COLO668 (cell line): ENCODE measurements around the gene PPP4R2.

Source experiments
- DNase-seq: peaks from one replicate; lab custom pipeline; 2025; ENCODE audit not compliant: unreplicated experiment; lab: John Stamatoyannopoulos, UW

PPP4R2 gene

DNA sequence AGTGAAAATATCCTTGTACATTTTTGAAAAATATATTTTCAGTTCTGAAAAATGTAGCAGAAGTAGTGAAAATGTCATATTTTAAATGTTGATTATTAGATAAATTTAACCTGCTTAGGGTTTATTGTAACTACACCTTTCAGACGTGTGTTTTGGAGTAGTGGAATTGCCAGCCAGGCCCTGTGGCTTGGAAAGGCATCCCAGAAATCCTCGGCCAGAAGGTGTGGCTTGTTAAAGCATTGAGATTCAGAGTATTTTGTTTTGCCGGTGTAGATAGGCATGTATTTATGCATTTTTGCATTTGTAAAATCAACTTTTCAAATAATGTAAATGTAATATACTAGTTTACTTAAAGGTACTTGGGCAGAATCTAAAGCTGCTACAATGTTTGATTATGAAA, 71.8 kb downstream of the PPP4R2 start:
- no peak for DNase-seq

DNA sequence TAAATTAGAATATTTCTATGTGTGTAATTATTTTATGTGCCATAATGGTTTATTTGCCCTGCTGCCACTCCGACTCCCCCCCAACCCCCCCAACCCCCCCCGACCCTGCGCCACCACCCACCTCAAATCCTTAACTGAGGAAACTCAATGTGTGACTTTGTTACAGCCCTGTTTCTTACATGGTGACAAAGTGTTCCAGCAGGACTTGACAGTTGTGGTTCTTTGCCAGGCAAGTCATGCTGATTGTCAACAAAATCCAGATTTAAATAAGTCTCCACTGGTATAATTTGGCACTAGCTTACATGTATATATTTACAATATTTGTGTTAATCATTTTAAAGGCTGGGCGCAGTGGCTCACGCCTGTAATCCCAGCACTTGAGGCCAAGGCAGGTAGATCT, 72.6 kb downstream of the PPP4R2 start:
- DNase-seq: no peak

DNA sequence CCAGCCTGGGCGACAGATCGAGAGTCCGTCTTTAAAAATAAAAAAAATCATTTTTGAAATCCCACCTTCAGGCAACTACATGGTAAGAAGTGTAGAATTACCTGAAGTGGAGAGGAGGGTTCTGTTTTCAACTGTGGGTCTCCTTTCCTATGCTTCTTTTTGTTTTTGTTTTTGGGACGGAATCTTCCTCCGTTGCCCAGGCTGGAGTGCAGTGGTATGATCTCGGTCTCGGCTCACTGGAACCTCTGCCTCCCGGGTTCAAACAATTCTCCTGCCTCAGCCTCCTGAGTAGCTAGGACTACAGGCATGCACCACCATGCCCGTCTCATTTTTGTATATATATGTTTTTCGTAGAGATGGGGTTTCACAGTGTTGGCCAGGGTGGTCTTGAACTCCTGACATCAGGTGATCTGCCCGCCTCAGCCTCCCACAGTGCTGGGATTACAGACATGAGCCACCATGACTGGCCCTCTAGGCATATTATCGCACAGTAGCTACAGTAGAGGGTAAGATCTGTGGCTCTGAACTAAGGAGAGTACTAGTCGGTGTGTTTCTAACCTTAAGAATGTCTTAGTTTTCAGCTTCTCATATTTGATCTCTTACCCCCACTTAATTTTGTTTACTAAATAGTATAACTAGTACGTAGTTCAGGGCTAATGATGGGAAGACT, 73.3 kb downstream of the PPP4R2 start:
- no peak for DNase-seq

- DNase-seq: no peak
These were observed 74.3 kb downstream of the PPP4R2 start for GRCh38 chr3:73070675-73071575.

DNA sequence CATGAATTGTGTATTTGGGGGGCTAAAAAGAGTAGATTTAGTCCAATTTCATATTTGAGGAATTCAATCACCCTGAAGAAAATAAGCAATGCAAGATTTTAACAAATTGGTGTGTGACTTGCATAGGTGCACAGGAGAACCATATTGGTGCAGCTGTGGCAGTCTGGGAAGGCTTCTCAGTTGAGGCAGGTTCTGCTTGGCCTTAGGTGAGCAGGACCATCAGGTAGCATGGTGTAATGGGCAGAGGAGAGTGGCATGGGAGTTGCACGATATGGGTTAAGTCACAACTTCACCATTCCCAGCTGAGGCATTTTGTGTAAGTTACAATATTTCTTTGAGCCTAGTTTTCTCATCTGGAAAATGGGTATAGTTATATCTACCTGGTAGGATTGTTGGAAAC, 75.3 kb downstream of the PPP4R2 start:
- no peak for DNase-seq

- DNase-seq: no peak
These were observed 76.0 kb downstream of the PPP4R2 start for GRCh38 chr3:73072634-73073033.

- no peak for DNase-seq
These were observed 76.6 kb downstream of the PPP4R2 start for GRCh38 chr3:73073091-73073707.

DNA sequence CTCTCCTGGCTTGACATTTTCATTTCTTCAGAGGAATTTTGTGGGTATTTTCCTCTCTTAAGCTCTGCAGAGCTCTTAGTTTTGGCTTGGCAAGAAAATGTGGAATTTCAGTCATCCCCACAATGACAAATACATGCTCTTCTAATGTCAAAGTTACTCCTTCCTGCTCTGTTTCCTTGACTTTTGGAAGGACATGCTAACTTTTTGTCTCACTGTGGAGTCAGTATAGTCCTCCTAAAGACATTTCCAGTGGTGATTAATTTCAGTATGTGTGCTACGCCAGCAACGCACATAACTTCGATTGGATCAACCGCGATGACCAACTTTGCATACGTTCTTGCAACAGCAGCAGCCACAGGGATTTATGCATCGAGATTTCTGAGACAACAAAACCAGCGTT, 78.2 kb downstream of the PPP4R2 start:
- DNase-seq: no peak

GRCh38 chr3:73080216-73080966, 83.8 kb downstream of the PPP4R2 start:
- DNase-seq: no peak

GRCh38 chr3:73081140-73081539, 84.5 kb downstream of the PPP4R2 start:
- no peak for DNase-seq

- no peak for DNase-seq
These were observed 87.6 kb downstream of the PPP4R2 start for GRCh38 chr3:73084170-73084569.

GRCh38 chr3:73086071-73086494, 89.5 kb downstream of the PPP4R2 start:
- peak; percentile 25 for DNase-seq

DNA sequence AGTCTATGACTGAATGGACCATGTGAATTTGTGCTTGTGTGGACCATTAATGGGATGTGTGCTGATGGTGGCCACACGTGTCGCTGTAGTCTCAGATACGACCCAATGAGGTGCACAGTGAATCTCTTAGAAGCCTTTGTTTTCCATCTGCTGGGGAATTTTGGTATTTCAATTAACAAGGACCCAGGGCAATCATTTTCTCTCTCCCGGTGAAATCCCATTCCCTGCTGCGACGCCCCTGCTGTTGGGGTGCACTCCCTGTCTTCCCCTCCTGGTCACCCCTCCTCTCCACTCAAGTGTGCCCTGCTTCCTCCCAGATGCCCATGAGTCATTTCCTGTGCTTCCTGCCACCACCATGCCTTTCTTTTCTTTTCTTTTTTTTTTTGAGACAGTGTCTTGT, 97.5 kb downstream of the PPP4R2 start:
- no peak for DNase-seq

- DNase-seq: no peak
These were observed 98.3 kb downstream of the PPP4R2 start for GRCh38 chr3:73094951-73095350.

DNA sequence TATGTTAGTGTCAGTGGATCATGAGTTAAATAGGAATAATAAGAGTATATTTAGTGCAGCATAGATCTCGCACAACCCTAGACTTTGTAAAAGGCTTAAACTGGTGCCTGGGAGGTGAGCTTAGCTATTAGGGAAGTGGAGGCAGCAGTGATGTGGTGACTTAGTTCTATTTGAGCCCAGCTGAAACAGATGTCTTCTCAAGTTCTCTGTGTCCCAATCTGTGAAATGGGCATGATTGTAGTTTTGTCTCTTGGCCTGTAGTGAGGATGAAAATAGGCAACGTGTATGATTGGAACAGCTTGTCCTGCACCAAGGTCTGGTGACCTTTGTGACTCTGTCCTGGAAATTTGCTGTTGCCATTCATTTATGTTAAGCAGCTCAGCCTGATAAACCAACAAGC, 99.6 kb downstream of the PPP4R2 start:
- no peak for DNase-seq

DNA sequence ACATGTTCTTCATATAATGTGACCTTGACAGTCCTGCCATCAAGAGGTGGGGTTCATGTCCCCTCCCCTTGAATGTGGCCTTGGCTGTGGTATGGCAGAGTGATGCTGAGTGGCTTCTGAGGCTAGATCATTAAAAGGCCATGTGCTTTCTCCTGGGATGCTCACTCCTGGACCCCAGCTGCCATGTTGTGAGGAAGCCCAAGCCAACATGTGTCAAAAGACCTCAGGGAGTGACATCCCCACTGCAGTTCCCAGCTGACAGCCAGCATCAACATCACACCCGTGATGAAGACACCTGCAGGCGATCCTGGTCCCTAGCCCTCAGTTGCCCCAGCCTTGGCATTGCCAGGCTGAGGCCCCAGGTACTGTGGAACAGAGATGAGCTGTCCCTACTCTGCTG, 101.4 kb downstream of the PPP4R2 start:
- DNase-seq: no peak

DNA sequence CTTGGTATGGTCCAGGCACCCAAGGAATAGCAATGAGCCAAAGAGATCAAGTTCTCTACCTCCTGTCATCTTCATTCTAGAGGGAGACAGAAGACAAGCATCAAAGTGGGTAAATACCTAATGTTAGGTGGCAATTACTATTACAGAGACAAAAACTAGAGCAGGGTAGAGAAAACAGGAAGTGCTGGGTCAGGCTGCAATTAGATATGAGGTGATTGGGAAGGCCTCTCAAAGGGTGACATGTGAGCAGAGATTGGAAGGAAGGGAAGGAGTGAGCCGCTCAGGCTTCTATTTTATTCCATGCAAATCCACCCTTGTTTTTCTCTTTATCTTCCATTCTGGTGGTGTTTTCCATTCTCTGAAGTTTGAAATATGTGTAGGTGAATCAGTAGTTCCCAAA, 102.3 kb downstream of the PPP4R2 start:
- DNase-seq: no peak

DNA sequence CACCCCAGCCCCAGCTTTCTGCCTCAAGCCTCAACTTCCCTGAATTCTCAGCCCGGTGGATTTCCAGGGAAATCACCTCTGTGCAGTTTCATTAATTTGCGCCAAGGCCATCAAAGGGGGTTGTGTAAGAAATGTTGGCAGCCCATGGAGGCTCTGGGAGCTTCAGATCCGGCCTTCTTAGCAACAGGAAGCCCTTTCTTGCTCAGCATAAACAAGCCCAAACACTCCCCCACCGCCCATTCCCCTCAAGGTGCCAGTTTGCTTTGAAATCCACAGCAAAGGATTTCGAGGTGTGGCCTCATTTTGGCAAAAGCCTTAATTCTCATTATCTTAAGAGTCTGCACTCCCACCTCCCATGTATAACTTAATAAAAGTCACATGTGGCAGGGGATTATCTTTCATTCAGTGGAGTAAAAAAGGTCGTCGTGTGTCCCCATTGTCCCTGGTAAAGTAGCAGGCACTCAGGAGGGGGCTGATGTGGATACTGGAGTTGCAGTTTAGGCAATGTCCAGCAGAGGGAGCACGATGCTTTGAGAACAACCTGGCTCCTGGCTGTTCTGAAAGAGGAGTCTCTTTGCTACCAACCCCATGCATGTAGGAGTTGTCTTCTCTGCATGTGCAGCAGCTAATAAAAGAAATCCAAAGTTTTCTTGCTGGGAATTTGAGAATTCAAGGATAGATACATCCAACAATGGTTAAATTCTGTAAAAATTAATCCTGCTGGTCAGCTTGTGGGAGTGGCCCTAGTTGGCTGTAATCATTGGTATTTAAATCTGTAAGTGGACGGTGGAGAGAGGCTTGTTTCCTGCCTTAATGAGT, 104.3 kb downstream of the PPP4R2 start:
- DNase-seq: peak; percentile 79

DNA sequence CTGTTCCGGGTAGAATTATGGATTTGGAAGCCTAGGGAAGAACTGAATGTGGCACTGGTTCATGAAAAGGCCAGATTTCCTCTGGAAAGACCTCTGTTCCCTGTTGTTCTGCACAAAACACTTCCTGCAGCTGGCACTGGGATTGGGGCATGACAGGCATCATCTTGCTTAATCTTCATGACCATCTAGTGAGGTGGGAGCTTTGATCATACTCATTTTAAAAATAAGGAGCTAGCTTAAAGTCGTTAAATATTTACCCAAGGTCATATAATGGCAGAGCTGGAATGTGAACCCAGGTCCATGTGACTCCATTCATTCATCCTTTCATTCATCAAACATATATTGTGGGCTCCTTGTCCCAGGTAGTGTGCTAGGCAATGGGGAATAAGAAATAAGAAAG, 105.3 kb downstream of the PPP4R2 start:
- no peak for DNase-seq

GRCh38 chr3:73107215-73107614, 110.6 kb downstream of the PPP4R2 start:
- DNase-seq: no peak
